ENCODE results near the gene ADGRV1.

Gene ADGRV1

GRCh38 chr5:91187032-91187431 is 628.4 kb downstream of the ADGRV1 start:
- H3K27me3 ChIP-seq (ENCODE audit: insufficient read depth, low read length, poor library complexity, severe bottlenecking), result no peaks in the 10 kb centered on the region
- H3K4me1 ChIP-seq (ENCODE audit: insufficient read depth, low read length, poor library complexity, severe bottlenecking), result no peaks in the 10 kb centered on the region
- H3K4me3 ChIP-seq (ENCODE audit: low read length, poor library complexity, severe bottlenecking), result no peak overlapping the region
- no peak overlapping the region for H3K9ac ChIP-seq (ENCODE audit: low read depth, low read length, poor library complexity, severe bottlenecking)
- no peaks in the 10 kb centered on the region for H4K20me1 ChIP-seq (ENCODE audit: insufficient read depth, low read length, poor library complexity, severe bottlenecking)
- H3K36me3 ChIP-seq (ENCODE audit: insufficient read depth, low read length), result no peaks in the 10 kb centered on the region
- H3K4me2 ChIP-seq (ENCODE audit: low read depth, low read length, poor library complexity, severe bottlenecking), result no peak overlapping the region
- H3K79me2 ChIP-seq (ENCODE audit: insufficient read depth, low read length), result no peaks in the 10 kb centered on the region
- no peaks in the 10 kb centered on the region for H3F3A ChIP-seq (ENCODE audit: low read depth)
- no peak for TF ChIP-seq CTCF (conservative IDR thresholded peaks at IDR 0.05; ENCODE audit: low read length)
- TF ChIP-seq EZH2phosphoT487 (IDR thresholded peaks at IDR 0.05; ENCODE audit: borderline replicate concordance), result no peak
- no peak overlapping the region for H2AFZ ChIP-seq (ENCODE audit: low read length)
- H3K9me3 ChIP-seq (ENCODE audit: insufficient read depth, low read depth, low read length), result no peaks in the 10 kb centered on the region
- H3K9me2 ChIP-seq (replicated peaks; ENCODE audit: low read depth, low read length), result no peaks in the 10 kb centered on the region

GRCh38 chr5:91188755-91189154 is 630.2 kb downstream of the ADGRV1 start:
- no peak overlapping the region for H3K9ac ChIP-seq (ENCODE audit: low read depth, low read length, poor library complexity, severe bottlenecking)
- TF ChIP-seq EZH2phosphoT487 (IDR thresholded peaks at IDR 0.05; ENCODE audit: borderline replicate concordance), result no peak
- no peaks in the 10 kb centered on the region for H3K9me3 ChIP-seq (ENCODE audit: insufficient read depth, low read depth, low read length)
- H2AFZ ChIP-seq (ENCODE audit: low read length), result no peak overlapping the region
- H3K27me3 ChIP-seq (ENCODE audit: insufficient read depth, low read length, poor library complexity, severe bottlenecking), result no peaks in the 10 kb centered on the region
- H3K4me3 ChIP-seq (ENCODE audit: low read length, poor library complexity, severe bottlenecking), result no peak overlapping the region
- H3K9me2 ChIP-seq (replicated peaks; ENCODE audit: low read depth, low read length), result no peaks in the 10 kb centered on the region
- no peaks in the 10 kb centered on the region for H3K36me3 ChIP-seq (ENCODE audit: insufficient read depth, low read length)
- H4K20me1 ChIP-seq (ENCODE audit: insufficient read depth, low read length, poor library complexity, severe bottlenecking), result no peaks in the 10 kb centered on the region
- H3K4me1 ChIP-seq (ENCODE audit: insufficient read depth, low read length, poor library complexity, severe bottlenecking), result no peaks in the 10 kb centered on the region
- H3F3A ChIP-seq (ENCODE audit: low read depth), result no peaks in the 10 kb centered on the region
- H3K79me2 ChIP-seq (ENCODE audit: insufficient read depth, low read length), result no peaks in the 10 kb centered on the region
- no peak overlapping the region for H3K4me2 ChIP-seq (ENCODE audit: low read depth, low read length, poor library complexity, severe bottlenecking)

GRCh38 chr5:91189480-91190313 is 631.1 kb downstream of the ADGRV1 start:
- no peak overlapping the region for H2AFZ ChIP-seq (ENCODE audit: low read length)
- TF ChIP-seq EZH2phosphoT487 (IDR thresholded peaks at IDR 0.05; ENCODE audit: borderline replicate concordance), result no peak
- no peak for TF ChIP-seq CTCF (conservative IDR thresholded peaks at IDR 0.05; ENCODE audit: low read length)
- H3K4me2 ChIP-seq (ENCODE audit: low read depth, low read length, poor library complexity, severe bottlenecking), result no peak overlapping the region
- H3K79me2 ChIP-seq (ENCODE audit: insufficient read depth, low read length), result no peaks in the 10 kb centered on the region
- no peaks in the 10 kb centered on the region for H4K20me1 ChIP-seq (ENCODE audit: insufficient read depth, low read length, poor library complexity, severe bottlenecking)
- H3K4me1 ChIP-seq (ENCODE audit: insufficient read depth, low read length, poor library complexity, severe bottlenecking), result no peaks in the 10 kb centered on the region
- no peaks in the 10 kb centered on the region for H3K27me3 ChIP-seq (ENCODE audit: insufficient read depth, low read length, poor library complexity, severe bottlenecking)
- H3K9ac ChIP-seq (ENCODE audit: low read depth, low read length, poor library complexity, severe bottlenecking), result no peak overlapping the region
- H3F3A ChIP-seq (ENCODE audit: low read depth), result no peaks in the 10 kb centered on the region
- no peaks in the 10 kb centered on the region for H3K36me3 ChIP-seq (ENCODE audit: insufficient read depth, low read length)
- no peaks in the 10 kb centered on the region for H3K9me2 ChIP-seq (replicated peaks; ENCODE audit: low read depth, low read length)
- no peaks in the 10 kb centered on the region for H3K9me3 ChIP-seq (ENCODE audit: insufficient read depth, low read depth, low read length)
- H3K4me3 ChIP-seq (ENCODE audit: low read length, poor library complexity, severe bottlenecking), result no peak overlapping the region

- no peak overlapping the region for H3K4me2 ChIP-seq (ENCODE audit: low read depth, low read length, poor library complexity, severe bottlenecking)
- H2AFZ ChIP-seq (ENCODE audit: low read length), result no peak overlapping the region
- H3K4me3 ChIP-seq (ENCODE audit: low read length, poor library complexity, severe bottlenecking), result no peak overlapping the region
- no peak for TF ChIP-seq CTCF (conservative IDR thresholded peaks at IDR 0.05; ENCODE audit: low read length)
- TF ChIP-seq EZH2phosphoT487 (IDR thresholded peaks at IDR 0.05; ENCODE audit: borderline replicate concordance), result no peak
- no peaks in the 10 kb centered on the region for H3K36me3 ChIP-seq (ENCODE audit: insufficient read depth, low read length)
- no peaks in the 10 kb centered on the region for H3K9me2 ChIP-seq (replicated peaks; ENCODE audit: low read depth, low read length)
- H3K4me1 ChIP-seq (ENCODE audit: insufficient read depth, low read length, poor library complexity, severe bottlenecking), result no peaks in the 10 kb centered on the region
- no peaks in the 10 kb centered on the region for H3K9me3 ChIP-seq (ENCODE audit: insufficient read depth, low read depth, low read length)
- H3K27me3 ChIP-seq (ENCODE audit: insufficient read depth, low read length, poor library complexity, severe bottlenecking), result no peaks in the 10 kb centered on the region
- no peaks in the 10 kb centered on the region for H3F3A ChIP-seq (ENCODE audit: low read depth)
- H4K20me1 ChIP-seq (ENCODE audit: insufficient read depth, low read length, poor library complexity, severe bottlenecking), result no peaks in the 10 kb centered on the region
- no peaks in the 10 kb centered on the region for H3K79me2 ChIP-seq (ENCODE audit: insufficient read depth, low read length)
- no peak overlapping the region for H3K9ac ChIP-seq (ENCODE audit: low read depth, low read length, poor library complexity, severe bottlenecking)
Measured at GRCh38 chr5:91190314-91190690, 631.7 kb downstream of the ADGRV1 start.

Data from Loucy (cell line).